ENCODE data around the gene ENPP3. TPM values are rescaled to one million over a fixed set of nuclear protein-coding genes. Genes with fewer than 3 reads are reported as not detected.

Gene ENPP3
- total RNA-seq, 1 experiment from 2014 or later, result 0.15 TPM

DNA sequence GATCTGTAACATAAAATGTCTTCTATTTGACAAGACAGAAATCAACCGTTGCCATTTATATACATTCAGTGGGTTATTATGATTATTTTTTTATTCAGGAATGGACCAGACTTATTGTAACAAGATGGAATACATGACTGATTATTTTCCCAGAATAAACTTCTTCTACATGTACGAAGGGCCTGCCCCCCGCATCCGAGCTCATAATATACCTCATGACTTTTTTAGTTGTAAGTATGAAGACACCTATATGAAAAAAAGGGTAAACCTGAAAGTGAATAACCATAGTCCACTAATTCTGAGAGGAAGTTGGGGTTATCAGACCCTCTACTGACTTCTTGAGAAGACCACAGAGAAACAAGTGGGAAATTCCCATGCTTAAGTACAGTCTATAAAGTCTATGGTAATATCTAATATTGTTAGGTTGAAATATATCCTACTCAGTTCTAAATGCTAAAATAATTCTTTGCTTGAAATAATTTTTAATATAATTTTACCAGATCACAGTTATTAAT, 48.2 kb downstream of the ENPP3 start:
- H3K4me3 Mint-ChIP-seq, result no peak overlapping the region
- Histone ChIP-seq H3K9ac (ENCODE audit: extremely low read depth, insufficient read length, low read length) (no peak overlapping the region), H2AK5ac (ENCODE audit: insufficient read length, low read length) (no peak overlapping the region), H3K27ac (ENCODE audit: insufficient read length, low read depth, low read length) (no peak overlapping the region), H4K20me1 (ENCODE audit: control insufficient read depth, insufficient read depth, insufficient read length) (no peaks in the 10 kb centered on the region), H3K4me1 (ENCODE audit: insufficient read depth, low read length) (no peaks in the 10 kb centered on the region; the same call in 1 of the 2 replicates), H3K56ac (ENCODE audit: insufficient read length, low read depth, low read length) (no peak overlapping the region), H2AFZ (ENCODE audit: low read length) (no peak overlapping the region), H3K4me2 (ENCODE audit: insufficient read depth, insufficient read length, low read length) (no peak overlapping the region), H3K79me1 (ENCODE audit: insufficient read depth, low read depth, low read length, poor library complexity, severe bottlenecking) (no peaks in the 10 kb centered on the region), H3K18ac (ENCODE audit: insufficient read length, low read depth, low read length) (no peak overlapping the region), H4K5ac (ENCODE audit: insufficient read length, low read depth, low read length) (no peak overlapping the region), H2BK20ac (ENCODE audit: low read depth, low read length, poor library complexity, severe bottlenecking) (no peak overlapping the region), H2BK5ac (ENCODE audit: insufficient read length, low read length) (no peak overlapping the region), H3K23me2 (ENCODE audit: insufficient read length, low read depth, low read length, poor library complexity, severe bottlenecking) (no peaks in the 10 kb centered on the region), H2BK120ac (ENCODE audit: low read depth, low read length, poor library complexity, severe bottlenecking) (no peak overlapping the region), H2BK12ac (ENCODE audit: insufficient read length, low read depth, low read length) (no peak overlapping the region), H3K23ac (ENCODE audit: insufficient read length, low read depth, low read length) (no peak overlapping the region), H3K14ac (ENCODE audit: insufficient read depth, low read length) (no peak overlapping the region), H3T11ph (ENCODE audit: low read length) (no peak overlapping the region), H3K79me2 (ENCODE audit: insufficient read depth, low read length) (no peaks in the 10 kb centered on the region), H2BK15ac (ENCODE audit: low read depth, low read length) (no peak overlapping the region), H4K8ac (replicated peaks; ENCODE audit: insufficient read length, low read depth, low read length) (no peak overlapping the region), H3K27me3 (ENCODE audit: insufficient read depth, low read length) (no peaks in the 10 kb centered on the region), H3K4ac (ENCODE audit: low read depth, low read length) (no peak overlapping the region), H3K9me3 (ENCODE audit: control insufficient read depth, low read depth, low read length) (no peaks in the 10 kb centered on the region), H4K91ac (ENCODE audit: insufficient read length, low read depth, low read length) (no peak overlapping the region)
- DNase-seq, result no peak
- no peaks in the 10 kb centered on the region for H3K9me3 Mint-ChIP-seq
- no peaks in the 10 kb centered on the region for H3K36me3 Mint-ChIP-seq (ENCODE audit: insufficient read depth in 1 of 3, low read depth in 3 of 3)
- peaks cover 2% of the 10 kb centered on the region; the same call in 1 of the 2 replicates for H3K27me3 Mint-ChIP-seq (ENCODE audit: low read depth)
- no peak overlapping the region for H3K27ac Mint-ChIP-seq
- no CpG with 5 or more reads among the region's 4 CpGs for WGBS (ENCODE audit: extremely low coverage, insufficient read length, low lambda C conversion rate)
- TF ChIP-seq, protein P1, sequence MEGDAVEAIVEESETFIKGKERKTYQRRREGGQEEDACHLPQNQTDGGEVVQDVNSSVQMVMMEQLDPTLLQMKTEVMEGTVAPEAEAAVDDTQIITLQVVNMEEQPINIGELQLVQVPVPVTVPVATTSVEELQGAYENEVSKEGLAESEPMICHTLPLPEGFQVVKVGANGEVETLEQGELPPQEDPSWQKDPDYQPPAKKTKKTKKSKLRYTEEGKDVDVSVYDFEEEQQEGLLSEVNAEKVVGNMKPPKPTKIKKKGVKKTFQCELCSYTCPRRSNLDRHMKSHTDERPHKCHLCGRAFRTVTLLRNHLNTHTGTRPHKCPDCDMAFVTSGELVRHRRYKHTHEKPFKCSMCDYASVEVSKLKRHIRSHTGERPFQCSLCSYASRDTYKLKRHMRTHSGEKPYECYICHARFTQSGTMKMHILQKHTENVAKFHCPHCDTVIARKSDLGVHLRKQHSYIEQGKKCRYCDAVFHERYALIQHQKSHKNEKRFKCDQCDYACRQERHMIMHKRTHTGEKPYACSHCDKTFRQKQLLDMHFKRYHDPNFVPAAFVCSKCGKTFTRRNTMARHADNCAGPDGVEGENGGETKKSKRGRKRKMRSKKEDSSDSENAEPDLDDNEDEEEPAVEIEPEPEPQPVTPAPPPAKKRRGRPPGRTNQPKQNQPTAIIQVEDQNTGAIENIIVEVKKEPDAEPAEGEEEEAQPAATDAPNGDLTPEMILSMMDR (conservative IDR thresholded peaks at IDR 0.05), result no peak
- H3K4me1 Mint-ChIP-seq, result peaks cover 7% of the 10 kb centered on the region in 2 experiments

Data from H9 (cell line).